Trophoblast cell (in vitro differentiated cells and primary cell): ENCODE measurements around the gene MFNG.

Experiments used
- DNase-seq, 2 donors: peaks; one replicate each; pipeline ENCODE4 v3.0.0-alpha.2; 2016
- H2AFZ ChIP-seq: 2 replicates; pipeline ENCODE4 v1.6.1; 2013; ENCODE audit warnings: low read length, moderate library complexity, mild to moderate bottlenecking; ENCODE audit not compliant: insufficient read depth, poor library complexity
- H2AK5ac ChIP-seq: 2 replicates; pipeline ENCODE4 v1.6.1; 2013; ENCODE audit warnings: mild to moderate bottlenecking, low read length
- H2BK120ac ChIP-seq: 2 replicates; pipeline ENCODE4 v1.6.1; 2013; ENCODE audit warnings: low read length, mild to moderate bottlenecking, moderate library complexity; ENCODE audit not compliant: insufficient read depth, poor library complexity
- H2BK12ac ChIP-seq: 2 replicates; pipeline ENCODE4 v1.6.1; 2013; ENCODE audit warnings: mild to moderate bottlenecking, low read length, moderate library complexity
- H2BK5ac ChIP-seq: 2 replicates; pipeline ENCODE4 v1.6.1; 2013; ENCODE audit warnings: low read length, low read depth, moderate library complexity, mild to moderate bottlenecking; ENCODE audit not compliant: poor library complexity
- H3K14ac ChIP-seq: 2 replicates; pipeline ENCODE4 v1.6.1; 2013; ENCODE audit warnings: mild to moderate bottlenecking, low read length
- H3K18ac ChIP-seq: 2 replicates; pipeline ENCODE4 v1.6.1; 2013; ENCODE audit warnings: mild to moderate bottlenecking, low read length
- H3K23ac ChIP-seq: 2 replicates; pipeline ENCODE4 v1.6.1; 2013; ENCODE audit warnings: low read length
- H3K27ac ChIP-seq: 2 replicates; pipeline ENCODE4 v1.5.1; 2013; ENCODE audit warnings: low read depth, mild to moderate bottlenecking, inconsistent platforms, low read length, moderate library complexity
- H3K27me3 ChIP-seq: 2 replicates; pipeline ENCODE4 v1.6.1; 2013; ENCODE audit warnings: inconsistent platforms, mild to moderate bottlenecking, low read length, moderate library complexity; ENCODE audit not compliant: insufficient read depth
- H3K36me3 ChIP-seq, 2 experiments: 1 replicate in 1 of 2; 2 replicates in 1 of 2; pipeline ENCODE4 v1.6.1; 2013; ENCODE audit warnings: low read length in 2 of 2, mild to moderate bottlenecking in 2 of 2, moderate library complexity in 1 of 2; ENCODE audit not compliant: insufficient read depth in 2 of 2, control insufficient read depth in 1 of 2
- H3K4ac ChIP-seq: 2 replicates; pipeline ENCODE4 v1.6.1; 2013; ENCODE audit warnings: low read depth, mild to moderate bottlenecking, low read length, moderate library complexity
- H3K4me1 ChIP-seq, 2 experiments: 1 replicate in 1 of 2; 2 replicates in 1 of 2; pipeline ENCODE4 v1.6.1; 2013; ENCODE audit warnings: low read length in 2 of 2, mild to moderate bottlenecking in 2 of 2, moderate library complexity in 1 of 2; ENCODE audit not compliant: insufficient read depth in 2 of 2, control insufficient read depth in 1 of 2
- H3K4me2 ChIP-seq: 2 replicates; pipeline ENCODE4 v1.6.1; 2013; ENCODE audit warnings: inconsistent platforms, mild to moderate bottlenecking, low read length, moderate library complexity
- H3K4me3 ChIP-seq: 2 replicates; pipeline ENCODE4 v1.5.1; 2013; ENCODE audit warnings: mild to moderate bottlenecking, low read depth, low read length, inconsistent platforms
- H3K79me1 ChIP-seq: one replicate; pipeline ENCODE4 v1.6.1; 2013; ENCODE audit warnings: low read length
- H3K79me2 ChIP-seq: 2 replicates; pipeline ENCODE4 v1.6.1; 2013; ENCODE audit warnings: low read length, mild to moderate bottlenecking; ENCODE audit not compliant: control insufficient read depth, insufficient read depth, poor library complexity
- H3K9ac ChIP-seq: 2 replicates; pipeline ENCODE4 v1.6.1; 2013; ENCODE audit warnings: mild to moderate bottlenecking, low read length
- H3K9me3 ChIP-seq: 2 replicates; pipeline ENCODE4 v1.6.1; 2013; ENCODE audit warnings: low read depth, mild to moderate bottlenecking, control low read depth, inconsistent platforms, low read length; ENCODE audit not compliant: insufficient read depth
- H4K12ac ChIP-seq: 2 replicates; pipeline ENCODE4 v1.6.1; 2013; ENCODE audit warnings: low read depth, mild to moderate bottlenecking, low read length, moderate library complexity
- H4K8ac ChIP-seq: 2 replicates; pipeline ENCODE4 v1.6.1; 2013; ENCODE audit warnings: low read depth, mild to moderate bottlenecking, low read length, moderate library complexity
- H4K91ac ChIP-seq: one replicate; pipeline ENCODE4 v1.6.1; 2013; ENCODE audit warnings: low read depth, mild to moderate bottlenecking, low read length, moderate library complexity
- WGBS: extraction: QIAGEN DNeasy Blood & Tissue Kit; methylation state at CpG from one replicate; pipeline ENCODE4 v1.1.7; 2013; ENCODE audit warnings: missing lambda C conversion rate; ENCODE audit not compliant: insufficient read length, insufficient coverage; ENCODE audit errors: extremely low coverage; 5-methylcytosine and 5-hydroxymethylcytosine counted together

MFNG gene

GRCh38 chr22:37516456-37516855 is 30.3 kb upstream of the MFNG start:
- H3K9me3 ChIP-seq, result peaks cover 6% of the 10 kb centered on the region
- H3K14ac ChIP-seq, result no peak overlapping the region
- no peak overlapping the region for H4K8ac ChIP-seq
- H3K18ac ChIP-seq, result no peak overlapping the region
- peaks cover 5% of the 10 kb centered on the region for H3K79me2 ChIP-seq
- H2BK5ac ChIP-seq, result no peak overlapping the region
- no CpG with 5 or more reads among the region's 1 CpG for WGBS
- no peak for DNase-seq
- H4K91ac ChIP-seq, result no peak overlapping the region
- no peak overlapping the region for H2AFZ ChIP-seq
- H3K79me1 ChIP-seq, result peaks cover 10% of the 10 kb centered on the region
- no peak overlapping the region for H4K12ac ChIP-seq
- no peak overlapping the region for H3K27ac ChIP-seq
- H2AK5ac ChIP-seq, result no peak overlapping the region
- H3K9ac ChIP-seq, result no peak overlapping the region
- H3K4me1 ChIP-seq, result peaks cover 14 to 19% of the 10 kb centered on the region in 2 experiments
- H2BK120ac ChIP-seq, result no peak overlapping the region
- H3K23ac ChIP-seq, result no peak overlapping the region
- peaks cover 3% of the 10 kb centered on the region for H3K27me3 ChIP-seq
- H3K4me2 ChIP-seq, result no peak overlapping the region
- no peaks in the 10 kb centered on the region for H3K36me3 ChIP-seq
- no peak overlapping the region for H2BK12ac ChIP-seq
- no peak overlapping the region for H3K4ac ChIP-seq
- H3K4me3 ChIP-seq, result no peak overlapping the region

- peak; percentile 25 to 56 for DNase-seq
- Histone ChIP-seq H3K4me3 (no peak overlapping the region), H4K8ac (no peak overlapping the region), H2AFZ (no peak overlapping the region), H3K27ac (no peak overlapping the region), H4K91ac (no peak overlapping the region), H2BK5ac (no peak overlapping the region), H3K9ac (no peak overlapping the region), H3K79me2 (peaks cover 5% of the 10 kb centered on the region), H3K36me3 (no peaks in the 10 kb centered on the region), H3K4me1 (peaks cover 15 to 19% of the 10 kb centered on the region in 2 experiments), H3K23ac (no peak overlapping the region), H3K18ac (no peak overlapping the region), H2AK5ac (no peak overlapping the region), H2BK12ac (no peak overlapping the region), H3K27me3 (peaks cover 3% of the 10 kb centered on the region), H3K4ac (no peak overlapping the region), H2BK120ac (no peak overlapping the region), H4K12ac (no peak overlapping the region), H3K4me2 (no peak overlapping the region), H3K79me1 (peaks cover 10% of the 10 kb centered on the region), H3K14ac (no peak overlapping the region), H3K9me3 (peaks cover 5% of the 10 kb centered on the region)
- no CpG with 5 or more reads among the region's 23 CpGs for WGBS
These were observed 29.7 kb upstream of the MFNG start for GRCh38 chr22:37515901-37516300.

DNA sequence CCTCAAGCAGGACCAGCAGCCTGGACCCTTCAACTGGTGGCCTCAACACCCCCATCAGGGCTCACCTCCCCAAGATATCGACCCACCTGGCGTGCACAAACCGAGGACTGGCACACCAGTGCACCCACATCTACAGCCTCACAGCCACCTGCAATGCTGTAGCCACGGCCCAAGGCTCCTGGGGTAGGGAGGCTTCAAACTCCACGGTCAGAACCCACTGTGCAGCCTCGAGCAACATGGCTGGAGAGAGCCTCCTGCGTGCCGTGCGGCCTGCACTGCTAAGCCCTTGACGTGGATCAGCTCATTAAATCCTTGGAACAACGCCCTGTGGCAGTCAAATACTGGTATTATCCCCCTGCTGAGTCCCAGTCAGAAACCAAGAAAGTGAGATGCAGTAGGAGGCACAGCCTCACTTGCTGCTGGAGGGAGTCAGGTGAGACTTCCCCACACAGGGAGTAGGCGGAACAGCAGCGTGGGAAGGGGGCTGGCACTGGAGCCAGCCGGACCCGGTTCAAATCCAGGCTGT is 28.4 kb upstream of the MFNG start:
- Histone ChIP-seq H3K4ac (no peak overlapping the region), H3K36me3 (no peaks in the 10 kb centered on the region), H3K27ac (no peak overlapping the region), H3K18ac (no peak overlapping the region), H3K23ac (no peak overlapping the region), H2AK5ac (no peak overlapping the region), H2BK5ac (no peak overlapping the region), H3K79me1 (peaks cover 8% of the 10 kb centered on the region), H3K9ac (no peak overlapping the region), H3K14ac (no peak overlapping the region), H3K4me3 (no peak overlapping the region), H3K4me1 (peaks cover 13 to 19% of the 10 kb centered on the region in 2 experiments), H3K27me3 (peaks cover 3% of the 10 kb centered on the region), H2BK12ac (no peak overlapping the region), H3K79me2 (peaks cover 5% of the 10 kb centered on the region), H2AFZ (no peak overlapping the region), H4K12ac (no peak overlapping the region), H3K9me3 (peaks cover 5% of the 10 kb centered on the region), H4K91ac (no peak overlapping the region), H2BK120ac (no peak overlapping the region), H4K8ac (no peak overlapping the region), H3K4me2 (no peak overlapping the region)
- DNase-seq, result no peak
- no CpG with 5 or more reads among the region's 15 CpGs for WGBS

- H3K4ac ChIP-seq, result no peak overlapping the region
- H2AK5ac ChIP-seq, result no peak overlapping the region
- H3K27ac ChIP-seq, result no peak overlapping the region
- H2AFZ ChIP-seq, result no peak overlapping the region
- H3K79me2 ChIP-seq, result no peaks in the 10 kb centered on the region
- no peak overlapping the region for H4K8ac ChIP-seq
- H2BK12ac ChIP-seq, result peak overlapping the region; percentile 66
- peaks cover 3% of the 10 kb centered on the region for H3K79me1 ChIP-seq
- peaks cover 20 to 23% of the 10 kb centered on the region in 2 experiments for H3K4me1 ChIP-seq
- peaks cover 2% of the 10 kb centered on the region for H3K9me3 ChIP-seq
- no peaks in the 10 kb centered on the region for H3K27me3 ChIP-seq
- H3K4me3 ChIP-seq, result no peak overlapping the region
- DNase-seq, result no peak
- H3K4me2 ChIP-seq, result no peak overlapping the region
- H2BK120ac ChIP-seq, result no peak overlapping the region
- no peak overlapping the region for H4K91ac ChIP-seq
- no peak overlapping the region for H3K9ac ChIP-seq
- no peak overlapping the region for H3K14ac ChIP-seq
- no peak overlapping the region for H3K18ac ChIP-seq
- WGBS, result no CpG with 5 or more reads among the region's 6 CpGs
- peaks cover 3 to 4% of the 10 kb centered on the region in 2 experiments for H3K36me3 ChIP-seq
- no peak overlapping the region for H3K23ac ChIP-seq
- no peak overlapping the region for H4K12ac ChIP-seq
- H2BK5ac ChIP-seq, result no peak overlapping the region
These were observed 25.4 kb upstream of the MFNG start for GRCh38 chr22:37511395-37512104.
